Lower leg skin (tissue), 4 donors: ENCODE results near the gene TMIE. TPM values are rescaled to one million over a fixed set of nuclear protein-coding genes. Genes with fewer than 3 reads are reported as not detected.

Source experiments
- DNase-seq, 2 donors: peaks; one replicate each; pipeline ENCODE4 v3.0.0-alpha.2; 2019; ENCODE audit warnings: low spot score in 2 of 2
- H3K4me3 ChIP-seq: fragments of 200-600 bp; sonication (generic); 2 replicates; pipeline ENCODE4 v1.5.1; 2017; ENCODE audit warnings: mild to moderate bottlenecking, low read depth; ENCODE audit not compliant: poor library complexity, severe bottlenecking
- CTCF ChIP-seq, 3 donors: fragments of 450-650 bp; IDR thresholded peaks; one replicate each; pipeline ENCODE4 v1.5.1; 2016; ENCODE audit warnings: antibody characterized with exemption in 3 of 3, mild to moderate bottlenecking in 3 of 3, moderate library complexity in 2 of 3
- POLR2A ChIP-seq, 2 donors: fragments of 450-650 bp; IDR thresholded peaks; one replicate each; pipeline ENCODE4 v1.6.1; 2016 to 2017; ENCODE audit warnings: antibody characterized with exemption in 2 of 2, mild to moderate bottlenecking in 1 of 2, moderate library complexity in 1 of 2
- WGBS, 2 donors: methylation state at CpG; one replicate each; pipeline ENCODE4 v1.1.5; 2018; 5-methylcytosine and 5-hydroxymethylcytosine counted together
- intact Hi-C: fragments of 100-400 bp; cut with DNase I; formaldehyde crosslinking; loops from one replicate; pipeline ENCODE4 v1.15.0; 2023; ENCODE audit warnings: low total_unique reads
- total RNA-seq, 4 donors: library from RNA; depleted of rRNA; stranded (reverse); fragments of >200 nt; gene quantifications; one replicate each; pipeline ENCODE4 v1.1.0, GENCODE V29; 2016

The TMIE gene
- total RNA-seq, 4 donors from 2014 or later = 0.37 to 1.1 (median 0.67) TPM

DNA sequence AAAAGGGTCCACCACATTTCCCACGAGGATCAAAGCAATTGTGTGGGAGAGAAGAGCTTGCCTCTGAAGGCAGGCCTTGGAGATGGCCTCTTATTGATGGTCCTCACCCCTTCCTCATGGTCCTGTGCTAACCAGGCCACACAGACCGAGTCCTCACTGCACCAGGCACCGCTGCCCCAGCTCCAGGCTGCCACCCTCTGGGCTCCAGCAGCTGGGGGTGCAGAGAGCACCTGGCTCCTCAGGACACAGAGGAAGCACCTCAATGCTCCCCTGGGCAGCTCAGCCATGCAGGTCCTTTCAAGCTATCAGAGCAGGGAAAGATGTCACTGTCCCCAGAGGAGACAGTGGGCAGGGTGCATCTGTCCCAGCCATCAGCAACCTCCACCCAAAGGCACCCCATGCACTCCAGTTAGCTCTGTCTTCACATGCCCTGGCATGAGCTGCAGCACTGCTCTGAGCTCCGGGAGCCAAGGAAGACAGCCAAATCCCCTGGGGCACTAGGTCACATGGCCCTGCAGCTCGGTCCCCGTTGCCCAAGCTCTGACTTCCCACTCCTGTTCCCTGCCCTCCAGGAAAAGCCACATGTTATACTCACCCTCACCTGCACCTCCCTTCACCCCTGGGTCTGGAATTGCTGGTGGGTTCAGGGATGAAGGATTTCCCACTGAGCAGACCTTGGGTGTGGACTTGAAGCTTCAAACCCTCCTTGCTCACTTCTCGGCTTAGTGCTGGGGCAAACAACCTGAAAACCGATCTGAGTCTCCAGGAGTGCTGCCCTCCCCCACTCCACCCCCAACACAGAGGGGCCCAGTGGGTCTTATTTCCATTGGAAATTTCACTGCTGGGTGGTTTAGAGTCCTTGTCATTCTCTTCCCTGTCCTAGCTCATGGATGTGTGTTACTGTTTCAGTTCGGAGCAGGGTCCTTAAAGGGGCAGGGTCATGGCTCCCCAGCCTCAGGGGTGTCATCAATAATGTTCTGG, 40.4 kb upstream of the TMIE start:
- no peak overlapping the region for H3K4me3 ChIP-seq
- DNase-seq = peak; percentile 71 to 84
- WGBS, 2 donors = 39 to 44% methylated on average over 9 of the region's 9 CpGs
- TF ChIP-seq POLR2A (IDR thresholded peaks at IDR 0.05) (no peak), CTCF (IDR thresholded peaks at IDR 0.05) (no peak)
- intact Hi-C loops = no loop called here

DNA sequence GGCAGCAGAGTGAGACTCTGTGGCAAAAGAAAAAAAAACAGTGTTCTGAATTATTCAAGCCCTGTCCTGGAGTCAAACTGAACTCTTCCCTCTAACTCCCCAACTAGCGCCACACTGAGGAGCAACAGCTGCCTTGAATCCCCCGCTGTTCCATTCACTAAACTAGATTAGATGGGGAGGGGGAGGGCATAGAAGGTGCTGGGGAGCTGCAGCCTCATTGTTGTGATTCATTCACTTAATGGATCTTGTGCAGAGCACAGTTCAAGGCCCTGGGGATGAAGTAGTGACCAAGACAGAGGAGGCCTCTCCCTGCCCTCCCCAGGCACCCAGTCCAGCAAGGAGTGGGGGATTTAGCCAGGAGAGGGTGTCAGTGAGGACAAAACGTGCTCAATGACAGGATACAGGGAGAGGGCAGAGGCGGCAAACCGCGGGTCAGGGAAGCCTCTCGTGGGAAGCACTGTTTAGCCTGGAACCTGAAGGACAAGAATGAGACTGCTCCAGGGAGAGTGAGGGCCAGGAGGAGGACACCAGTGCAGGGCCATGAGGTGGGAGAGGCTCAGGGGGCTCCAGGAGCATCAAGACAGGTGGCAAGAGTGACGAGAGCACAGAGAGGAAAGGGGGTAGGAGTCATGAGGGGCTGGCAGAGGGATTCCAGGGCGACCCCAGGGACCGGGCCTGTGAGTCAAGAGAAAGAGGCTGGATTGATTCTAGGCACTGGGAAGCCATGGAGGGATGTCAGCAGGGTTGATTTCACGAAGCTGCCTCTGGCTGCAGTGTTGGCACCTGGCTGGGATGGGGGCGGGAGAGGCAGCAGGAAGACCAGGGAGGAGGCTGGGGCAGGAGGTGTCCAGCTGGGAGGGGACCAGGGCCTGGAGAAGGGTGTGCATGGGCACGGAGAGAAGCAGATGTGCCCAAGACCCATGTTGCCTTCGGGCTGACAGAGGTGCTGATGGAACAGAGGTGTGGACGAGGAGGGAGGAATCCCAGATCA, 39.1 kb upstream of the TMIE start:
- WGBS, 2 donors = 88% methylated on average over 15 of the region's 15 CpGs
- intact Hi-C loops = no loop called here
- TF ChIP-seq POLR2A (IDR thresholded peaks at IDR 0.05) = no peak
- TF ChIP-seq CTCF (IDR thresholded peaks at IDR 0.05) = no peak
- H3K4me3 ChIP-seq = no peak overlapping the region
- DNase-seq = peak; percentile 10 to 79

- TF ChIP-seq POLR2A (IDR thresholded peaks at IDR 0.05) (no peak), CTCF (IDR thresholded peaks at IDR 0.05) (no peak)
- 52 to 70% methylated on average over 17 of the region's 17 CpGs for WGBS, 2 donors
- no peak overlapping the region for H3K4me3 ChIP-seq
- intact Hi-C loops = no loop called here
- peak; percentile 49 to 87 for DNase-seq
These were observed 38.2 kb upstream of the TMIE start for GRCh38 chr3:46662771-46663551.

- intact Hi-C loops = no loop called here
These were observed 37.5 kb upstream of the TMIE start for GRCh38 chr3:46663591-46664135.

More at GRCh38 chr3:46663591-46664135, 37.5 kb upstream of the TMIE start:
- DNase-seq = peak; percentile 13 to 78
- no peak for TF ChIP-seq CTCF (IDR thresholded peaks at IDR 0.05)
- no peak for TF ChIP-seq POLR2A (IDR thresholded peaks at IDR 0.05)
- 64 to 75% methylated on average over 8 of the region's 8 CpGs for WGBS, 2 donors
- H3K4me3 ChIP-seq = no peak overlapping the region
